Neural progenitor cell (in vitro differentiated cells): Measurements from ENCODE around the gene JPH3. TPM values are rescaled to one million over a fixed set of nuclear protein-coding genes. Genes with fewer than 3 reads are reported as not detected.

Source experiments
- DNase-seq: peaks from one replicate; pipeline ENCODE4 v3.0.0-alpha.2; 2016; ENCODE audit warnings: low spot score
- H2AFZ ChIP-seq: fragments of 200-600 bp; sonication (generic); replicated peaks from 2 replicates; pipeline ENCODE4 v1.6.1; 2016; ENCODE audit warnings: antibody characterized with exemption
- H3F3A ChIP-seq: fragments of 200-600 bp; sonication (generic); 2 replicates; pipeline ENCODE4 v1.6.1; 2016; ENCODE audit warnings: antibody characterized with exemption, low read depth
- H3K27ac ChIP-seq: fragments of 200-600 bp; sonication (generic); 2 replicates; pipeline ENCODE4 v1.5.1; 2016; ENCODE audit warnings: mild to moderate bottlenecking
- H3K27me3 ChIP-seq: fragments of 200-600 bp; sonication (generic); 2 replicates; pipeline ENCODE4 v1.6.1; 2016; ENCODE audit warnings: mild to moderate bottlenecking, moderate library complexity
- H3K36me3 ChIP-seq: fragments of 200-600 bp; sonication (generic); 2 replicates; pipeline ENCODE4 v1.5.1; 2016
- H3K4me1 ChIP-seq: fragments of 200-600 bp; sonication (generic); 2 replicates; pipeline ENCODE4 v1.6.1; 2016; ENCODE audit warnings: mixed run types
- H3K4me2 ChIP-seq: fragments of 200-600 bp; sonication (generic); 2 replicates; pipeline ENCODE4 v1.6.1; 2016
- H3K4me3 ChIP-seq: fragments of 200-600 bp; sonication (generic); 2 replicates; pipeline ENCODE4 v1.5.1; 2016
- H3K79me2 ChIP-seq: fragments of 200-600 bp; sonication (generic); 2 replicates; pipeline ENCODE4 v1.6.1; 2016; ENCODE audit warnings: low read depth
- H3K9ac ChIP-seq: fragments of 200-600 bp; sonication (generic); 2 replicates; pipeline ENCODE4 v1.6.1; 2016
- H3K9me3 ChIP-seq: fragments of 200-600 bp; sonication (generic); 2 replicates; pipeline ENCODE4 v1.5.1; 2016; ENCODE audit warnings: low read depth
- H4K20me1 ChIP-seq: fragments of 200-600 bp; sonication (generic); 2 replicates; pipeline ENCODE4 v1.6.1; 2016; ENCODE audit warnings: low read depth
- H3K27ac Mint-ChIP-seq: 3 replicates; pipeline ENCODE4 v1.8.0; 2021; ENCODE audit warnings: mixed read lengths
- H3K27me3 Mint-ChIP-seq: 2 replicates; pipeline ENCODE4 v1.8.0; 2022; ENCODE audit warnings: low read depth, mild to moderate bottlenecking, inconsistent platforms, moderate library complexity, mixed read lengths; ENCODE audit not compliant: insufficient read depth
- H3K36me3 Mint-ChIP-seq: 3 replicates; pipeline ENCODE4 v1.8.0; 2021; ENCODE audit warnings: mixed read lengths
- H3K4me1 Mint-ChIP-seq: 3 replicates; pipeline ENCODE4 v1.8.0; 2021; ENCODE audit warnings: mixed read lengths
- H3K4me3 Mint-ChIP-seq: 3 replicates; pipeline ENCODE4 v1.8.0; 2021; ENCODE audit warnings: mild to moderate bottlenecking, moderate library complexity, mixed read lengths
- H3K9me3 Mint-ChIP-seq: 3 replicates; pipeline ENCODE4 v1.8.0; 2020; ENCODE audit warnings: mixed read lengths
- CTCF ChIP-seq: fragments of 200-600 bp; sonication (generic); IDR thresholded peaks from 2 replicates; pipeline ENCODE4 v1.5.1; 2017; ENCODE audit warnings: antibody characterized with exemption, mild to moderate bottlenecking
- EZH2 ChIP-seq: fragments of 200-600 bp; sonication (generic); IDR thresholded peaks from 2 replicates; pipeline ENCODE4 v1.6.1; 2017; ENCODE audit warnings: antibody characterized with exemption, mild to moderate bottlenecking, moderate library complexity
- EZH2phosphoT487 ChIP-seq: fragments of 200-600 bp; sonication (generic); IDR thresholded peaks from 2 replicates; pipeline ENCODE4 v1.6.1; 2017; ENCODE audit warnings: antibody characterized with exemption
- total RNA-seq: library from RNA; depleted of rRNA; stranded (reverse); fragments of >200 nt; gene quantifications from 2 replicates; pipeline ENCODE4 v1.2.3, GENCODE V29; 2015; ENCODE audit warnings: low replicate concordance

Gene JPH3
- total RNA-seq, 1 donor from 2014 or later, result 7.1 TPM

GRCh38 chr16:87625241-87625797, 23.0 kb downstream of the JPH3 start:
- no peak for DNase-seq
- Histone ChIP-seq H3K79me2 (no peaks in the 10 kb centered on the region), H4K20me1 (peaks cover 28% of the 10 kb centered on the region), H3F3A (no peaks in the 10 kb centered on the region), H3K36me3 (no peaks in the 10 kb centered on the region), H3K4me3 (no peak overlapping the region), H3K4me2 (no peak overlapping the region), H3K9me3 (no peaks in the 10 kb centered on the region), H3K4me1 (no peaks in the 10 kb centered on the region), H3K9ac (no peak overlapping the region), H3K27me3 (no peaks in the 10 kb centered on the region), H3K27ac (no peak overlapping the region), H2AFZ (no peak overlapping the region)
- no peak overlapping the region for H3K27ac Mint-ChIP-seq
- no peak for TF ChIP-seq CTCF
- no peak for TF ChIP-seq EZH2phosphoT487
- no peak for TF ChIP-seq EZH2
- no peaks in the 10 kb centered on the region for H3K36me3 Mint-ChIP-seq
- no peak overlapping the region for H3K4me3 Mint-ChIP-seq
- no peaks in the 10 kb centered on the region for H3K4me1 Mint-ChIP-seq
- H3K9me3 Mint-ChIP-seq, result peaks cover 4% of the 10 kb centered on the region
- H3K27me3 Mint-ChIP-seq, result peaks cover 3% of the 10 kb centered on the region

- DNase-seq, result no peak
- H3K9me3 Mint-ChIP-seq, result peaks cover 14% of the 10 kb centered on the region
- H3K4me2 ChIP-seq, result no peak overlapping the region
Measured at GRCh38 chr16:87626401-87626800, 24.1 kb downstream of the JPH3 start.

GRCh38 chr16:87626905-87627304, 24.6 kb downstream of the JPH3 start:
- H3K9me3 ChIP-seq, result no peaks in the 10 kb centered on the region
- no peaks in the 10 kb centered on the region for H3K36me3 Mint-ChIP-seq
- H3K4me3 ChIP-seq, result no peak overlapping the region
- no peak overlapping the region for H3K27ac Mint-ChIP-seq
- H3K27ac ChIP-seq, result no peak overlapping the region
- H3K9me3 Mint-ChIP-seq, result peaks cover 19% of the 10 kb centered on the region
- no peak overlapping the region for H2AFZ ChIP-seq
- no peak for TF ChIP-seq EZH2phosphoT487
- no peak for TF ChIP-seq CTCF
- TF ChIP-seq EZH2, result no peak
- peaks cover 20% of the 10 kb centered on the region for H4K20me1 ChIP-seq
- no peaks in the 10 kb centered on the region for H3K36me3 ChIP-seq
- H3K79me2 ChIP-seq, result no peaks in the 10 kb centered on the region
- no peaks in the 10 kb centered on the region for H3K4me1 Mint-ChIP-seq
- no peak overlapping the region for H3K4me2 ChIP-seq
- no peak overlapping the region for H3K9ac ChIP-seq
- DNase-seq, result no peak
- no peaks in the 10 kb centered on the region for H3F3A ChIP-seq
- H3K27me3 Mint-ChIP-seq, result peaks cover 7% of the 10 kb centered on the region
- H3K27me3 ChIP-seq, result no peaks in the 10 kb centered on the region
- H3K4me3 Mint-ChIP-seq, result no peak overlapping the region
- no peaks in the 10 kb centered on the region for H3K4me1 ChIP-seq

More at GRCh38 chr16:87626401-87626800, 24.1 kb downstream of the JPH3 start:
- Histone ChIP-seq H3K27ac (no peak overlapping the region), H2AFZ (no peak overlapping the region), H3F3A (no peaks in the 10 kb centered on the region), H3K79me2 (no peaks in the 10 kb centered on the region), H3K9me3 (no peaks in the 10 kb centered on the region), H3K36me3 (no peaks in the 10 kb centered on the region), H3K9ac (no peak overlapping the region), H3K4me1 (no peaks in the 10 kb centered on the region), H3K4me3 (no peak overlapping the region), H4K20me1 (peaks cover 25% of the 10 kb centered on the region), H3K27me3 (no peaks in the 10 kb centered on the region)
- peaks cover 3% of the 10 kb centered on the region for H3K27me3 Mint-ChIP-seq
- no peak overlapping the region for H3K4me3 Mint-ChIP-seq
- H3K27ac Mint-ChIP-seq, result no peak overlapping the region
- TF ChIP-seq EZH2 (no peak), EZH2phosphoT487 (no peak), CTCF (no peak)
- H3K4me1 Mint-ChIP-seq, result no peaks in the 10 kb centered on the region
- no peaks in the 10 kb centered on the region for H3K36me3 Mint-ChIP-seq
